GM21423 (cell line): ENCODE data around the gene CST9.

Source experiments
- ATAC-seq: cut with Tn5 transposase; IDR thresholded peaks from one replicate; pipeline ENCODE4 v1.9.1; 2021; ENCODE audit warnings: mild to moderate bottlenecking, moderate library complexity; ENCODE audit not compliant: unreplicated experiment

Gene CST9, protein sequence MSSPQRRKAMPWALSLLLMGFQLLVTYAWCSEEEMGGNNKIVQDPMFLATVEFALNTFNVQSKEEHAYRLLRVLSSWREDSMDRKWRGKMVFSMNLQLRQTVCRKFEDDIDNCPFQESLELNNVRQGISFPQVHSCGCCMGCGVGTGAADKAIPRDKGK

DNA sequence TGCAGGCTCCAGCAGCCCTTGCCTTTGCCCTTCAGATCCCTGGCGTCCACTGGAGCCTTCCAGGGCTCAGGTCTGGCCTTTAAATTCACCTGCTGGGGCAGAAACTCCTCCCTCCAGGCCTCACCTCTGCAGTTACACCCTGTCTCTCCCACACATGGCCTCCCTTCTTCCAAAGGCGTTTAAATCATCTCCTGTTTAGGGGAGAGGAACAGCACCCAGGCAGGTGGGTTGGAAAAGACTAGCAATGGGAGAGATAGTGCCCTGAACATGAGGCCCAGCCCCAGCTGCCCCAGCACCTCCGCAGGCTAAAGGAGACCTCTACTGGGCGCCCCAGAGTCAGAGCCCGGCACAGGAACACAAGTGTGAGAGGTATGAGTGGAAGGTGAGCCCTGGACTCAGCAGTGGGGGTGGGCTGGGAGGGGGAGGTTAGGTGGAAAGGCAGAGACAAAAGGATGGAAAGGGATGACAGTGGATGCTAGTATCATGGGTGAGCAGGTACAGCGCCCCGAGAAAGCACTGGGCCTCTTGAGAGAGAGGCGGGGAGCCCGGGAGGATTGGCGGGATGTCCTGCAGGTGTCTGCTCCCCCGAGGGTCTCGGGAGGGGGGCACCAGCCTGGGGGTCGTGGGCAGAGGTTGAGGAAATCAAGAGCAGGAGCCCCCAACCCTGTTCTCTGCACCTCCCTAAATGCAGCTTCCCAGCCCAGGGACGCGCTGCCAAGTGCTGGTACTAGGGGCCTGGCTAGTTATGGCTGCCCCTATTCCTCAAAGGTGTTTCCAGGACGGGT lies at the start of gene CST9:
TSS of gene CST9 (minus strand) at position 51 of the 785 bp plus-strand sequence. CDS start 53 bp downstream, outside the sequence.
- ATAC-seq: no peak

DNA sequence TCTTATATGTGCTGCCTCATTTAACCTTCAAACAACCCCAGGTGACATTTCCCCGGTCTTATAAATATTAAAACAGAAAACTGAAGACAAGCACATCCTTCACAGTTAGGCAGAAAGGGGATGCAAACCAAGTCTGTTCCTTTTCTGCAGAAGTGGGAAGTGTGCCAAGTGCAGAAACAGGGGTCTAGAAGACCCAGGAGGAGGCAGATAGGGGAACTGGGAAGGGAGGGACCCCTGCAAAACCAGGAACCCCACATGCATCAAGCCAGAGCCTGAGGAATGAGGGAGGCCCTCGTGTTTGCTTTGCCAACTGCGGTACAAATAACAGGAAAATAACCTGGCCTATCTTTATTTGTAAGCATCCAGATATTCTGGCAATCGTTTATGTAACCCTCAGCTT lies 49.0 kb upstream of the CST9 start:
- no peak for ATAC-seq

DNA sequence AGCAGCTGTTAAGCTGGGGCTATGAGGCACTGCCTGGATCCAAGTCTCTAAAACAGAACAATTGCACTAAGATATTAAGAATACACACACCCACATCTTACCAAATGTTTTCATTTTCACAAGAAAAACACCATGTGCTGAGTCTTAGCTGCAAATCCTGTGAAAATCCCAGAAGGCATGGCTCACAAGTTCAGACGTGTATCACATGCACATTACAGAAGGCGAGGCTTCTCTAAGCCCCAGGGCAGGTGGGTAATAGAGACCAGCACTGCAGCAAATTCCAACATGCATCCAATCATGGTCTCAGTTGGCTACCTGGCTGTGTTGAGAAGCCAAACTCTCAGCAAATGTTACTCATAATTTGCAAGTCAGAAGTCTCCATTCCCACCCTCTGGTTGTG lies 48.3 kb upstream of the CST9 start:
- ATAC-seq: no peak

DNA sequence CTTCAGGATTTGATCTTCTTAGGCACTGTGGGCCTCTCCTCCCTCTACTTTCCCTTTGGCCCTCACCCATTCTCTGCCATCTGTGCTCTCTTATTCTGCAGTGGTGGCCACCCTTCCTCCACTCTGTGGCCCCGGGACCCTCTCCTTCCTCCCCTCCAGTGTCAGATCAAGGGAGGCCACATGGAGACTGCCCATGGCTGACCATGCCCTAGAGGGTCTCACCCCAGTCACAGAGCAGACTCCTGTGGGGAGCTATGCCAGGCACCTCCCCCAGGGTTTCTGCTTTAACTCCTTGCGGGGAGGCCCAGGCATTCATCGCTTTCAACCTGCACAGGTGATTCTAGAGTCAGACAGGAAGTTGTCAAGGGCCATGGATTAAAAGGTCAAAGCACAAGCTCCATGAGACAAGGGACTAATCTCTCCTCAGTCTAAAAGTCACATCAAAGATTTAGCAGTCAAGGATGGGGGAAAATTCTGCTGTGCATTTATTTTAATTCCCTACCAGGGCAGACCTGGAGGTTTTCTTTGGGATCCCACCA lies 47.8 kb upstream of the CST9 start:
- ATAC-seq: no peak

DNA sequence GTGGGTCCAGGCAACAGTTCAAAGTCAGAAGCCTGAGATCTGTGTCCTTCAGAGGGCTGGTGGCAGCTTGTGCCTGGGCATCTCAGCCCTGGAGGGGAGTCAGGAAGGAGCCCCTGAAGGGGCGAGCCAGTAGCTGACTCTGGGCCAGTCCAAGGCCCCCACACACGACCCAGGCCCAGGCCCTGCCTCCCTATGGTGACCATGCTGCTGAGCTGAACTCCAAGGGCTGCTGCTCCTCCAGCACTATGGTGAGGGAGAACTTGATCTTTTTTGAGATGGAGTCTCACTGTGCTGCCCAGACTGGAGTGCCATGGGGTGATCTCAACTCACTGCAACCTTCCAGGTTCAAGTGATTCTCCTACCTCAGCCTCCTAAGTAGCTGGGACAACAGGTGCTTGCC lies 47.2 kb upstream of the CST9 start:
- no peak for ATAC-seq

DNA sequence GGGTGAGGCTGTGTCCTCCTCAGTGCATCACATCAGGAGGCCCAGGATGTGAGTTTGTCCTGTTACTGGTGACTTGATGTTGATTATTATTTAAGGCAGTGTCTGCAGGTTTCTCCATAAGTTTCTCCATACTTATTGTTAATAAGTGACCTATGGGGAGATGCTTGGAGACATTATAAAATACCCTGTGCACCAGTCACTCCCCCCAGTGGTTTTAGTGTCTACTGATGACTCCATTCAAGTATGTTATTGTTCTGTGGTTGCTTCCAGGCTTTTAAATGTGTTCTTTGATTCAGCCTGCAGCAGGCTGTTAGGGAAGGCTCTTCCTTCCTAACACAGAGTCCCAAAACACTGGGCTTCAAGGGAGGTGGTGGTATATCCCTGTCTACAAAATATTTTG lies 46.7 kb upstream of the CST9 start:
- no peak for ATAC-seq

DNA sequence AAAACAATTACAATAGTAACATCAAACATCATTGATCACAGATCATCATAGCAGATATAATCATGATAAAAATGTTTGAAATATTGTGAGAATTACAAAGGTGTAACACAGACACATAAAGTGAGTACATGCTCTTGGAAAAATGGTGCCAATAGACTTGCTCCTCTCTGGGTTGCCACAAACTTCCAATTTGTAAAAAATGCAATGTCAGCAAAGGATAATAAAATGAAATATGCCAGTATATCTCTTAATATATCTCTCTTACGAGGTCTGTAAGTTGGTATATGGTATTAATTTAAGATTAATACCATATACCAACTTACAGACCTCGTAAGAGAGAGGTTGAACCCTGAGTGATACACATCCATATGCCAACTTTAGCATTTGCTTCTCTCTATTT lies 45.4 kb upstream of the CST9 start:
- no peak for ATAC-seq

DNA sequence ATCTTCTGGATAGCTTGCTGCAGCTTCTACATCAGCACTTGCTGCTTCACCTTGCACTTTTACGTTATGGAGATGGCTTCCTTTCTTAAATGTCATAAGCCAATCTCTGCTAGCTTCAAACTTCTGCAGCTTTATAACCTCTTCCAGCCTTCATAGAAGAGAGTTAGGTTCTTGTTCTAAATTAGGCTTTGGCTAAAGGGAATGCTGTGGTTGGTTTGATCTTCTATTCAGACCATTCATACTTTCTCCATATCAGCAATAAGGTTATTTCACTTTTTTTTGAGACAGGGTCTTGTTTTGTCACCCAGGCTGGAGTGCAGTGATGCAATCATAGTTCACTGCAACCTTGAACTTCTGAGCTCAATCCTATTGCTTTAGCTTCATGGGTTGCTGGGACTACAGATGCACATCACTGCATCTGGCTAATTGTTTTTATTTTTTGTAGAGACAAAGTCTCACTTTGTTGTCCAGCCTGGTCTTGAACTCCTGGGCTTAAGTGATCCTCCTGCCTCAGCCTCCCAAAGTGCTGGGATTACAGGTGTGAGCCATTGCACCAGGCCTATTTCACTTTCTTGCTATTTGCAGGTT lies 44.2 kb upstream of the CST9 start:
- ATAC-seq: no peak

DNA sequence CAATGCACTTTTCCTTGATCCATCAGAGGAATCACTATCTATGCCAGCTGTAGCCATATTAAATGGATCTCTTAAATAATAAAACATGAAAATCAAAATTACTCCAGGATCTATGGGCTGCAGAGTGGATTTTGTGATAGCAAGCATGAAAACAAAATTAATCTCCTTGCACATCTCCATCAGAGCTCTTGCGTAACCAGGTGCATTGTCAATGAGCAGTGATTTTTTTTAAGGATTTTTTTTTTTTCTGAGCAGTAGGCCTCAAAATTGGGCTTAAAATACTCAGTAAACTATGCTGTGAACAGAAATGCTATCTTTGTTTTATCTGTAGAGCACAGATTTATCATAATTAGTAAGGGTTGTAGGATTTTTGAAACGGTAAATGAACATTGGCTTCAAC lies 43.5 kb upstream of the CST9 start:
- ATAC-seq: no peak

DNA sequence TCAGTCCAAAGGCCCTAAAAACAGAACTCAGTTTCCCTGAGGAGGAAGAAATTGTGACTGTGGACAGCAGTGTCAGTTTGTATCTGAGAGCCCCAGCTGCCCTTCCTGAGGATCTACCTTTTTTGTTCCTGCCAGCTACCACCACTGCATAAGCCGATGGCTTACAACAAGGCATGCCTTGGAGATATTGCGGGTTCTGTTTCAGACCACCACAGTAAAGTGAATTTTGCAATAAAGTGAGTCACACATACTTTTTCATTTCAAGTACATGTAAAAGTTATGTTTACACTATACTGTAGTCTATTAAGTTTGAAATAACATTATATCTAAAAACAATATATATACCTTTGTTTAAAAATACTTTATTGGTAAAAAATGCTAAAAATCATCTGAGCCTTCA lies 41.6 kb upstream of the CST9 start:
- no peak for ATAC-seq

DNA sequence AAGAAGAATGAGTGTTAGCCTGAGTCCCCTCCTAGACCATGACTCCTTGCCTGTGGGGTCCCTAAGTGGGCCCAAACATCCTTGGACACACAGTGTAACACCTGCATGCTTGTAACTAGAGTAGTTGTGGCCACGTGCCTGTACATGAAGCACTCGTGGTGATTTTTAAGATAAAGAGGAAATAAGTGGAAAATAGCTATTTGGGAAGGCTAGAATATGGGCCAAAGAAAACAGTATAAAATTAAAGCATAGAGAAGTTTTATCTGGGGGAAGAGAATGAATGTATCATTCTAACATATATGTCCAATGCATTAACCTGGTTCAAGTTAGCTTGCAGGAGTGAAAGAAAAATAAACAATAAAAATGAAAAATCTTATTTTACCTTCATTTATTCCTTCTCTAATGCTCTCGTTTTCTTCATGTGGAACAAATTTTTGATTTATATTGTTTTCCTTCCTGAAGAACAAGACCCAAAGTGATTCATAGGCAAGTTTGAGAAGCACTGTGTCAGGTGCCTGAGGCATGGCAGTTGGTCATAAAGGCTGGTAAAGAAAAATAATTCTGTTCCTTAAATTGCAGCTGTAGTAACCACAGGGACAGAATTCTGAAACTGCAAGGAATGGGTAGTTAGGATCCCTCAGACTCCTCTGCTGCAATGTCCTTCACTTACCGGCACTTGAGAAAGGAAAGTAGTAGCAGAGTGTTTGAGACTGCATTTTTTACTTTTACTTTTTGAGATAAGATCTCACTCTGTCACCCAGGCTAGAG lies 40.6 kb upstream of the CST9 start:
- ATAC-seq: no peak

DNA sequence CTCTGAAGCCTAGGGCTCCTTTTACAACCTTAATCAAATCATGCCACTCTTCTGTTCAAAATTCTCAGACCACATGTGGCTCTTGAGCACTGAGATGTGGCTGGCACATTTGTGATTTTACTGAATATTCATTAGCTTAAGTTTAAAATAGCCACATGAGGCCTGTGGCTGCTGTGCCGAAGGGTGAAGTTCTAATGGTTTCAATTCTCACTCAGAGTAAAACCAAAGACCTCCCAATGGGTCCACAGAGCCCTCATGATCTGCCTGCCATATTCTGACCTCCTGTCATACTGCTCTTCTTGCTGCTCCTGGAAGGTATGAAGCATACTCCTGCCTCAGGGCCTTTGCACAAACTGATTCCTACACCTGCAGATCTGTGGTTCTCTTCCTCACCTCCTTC lies 39.9 kb upstream of the CST9 start:
- ATAC-seq: no peak

DNA sequence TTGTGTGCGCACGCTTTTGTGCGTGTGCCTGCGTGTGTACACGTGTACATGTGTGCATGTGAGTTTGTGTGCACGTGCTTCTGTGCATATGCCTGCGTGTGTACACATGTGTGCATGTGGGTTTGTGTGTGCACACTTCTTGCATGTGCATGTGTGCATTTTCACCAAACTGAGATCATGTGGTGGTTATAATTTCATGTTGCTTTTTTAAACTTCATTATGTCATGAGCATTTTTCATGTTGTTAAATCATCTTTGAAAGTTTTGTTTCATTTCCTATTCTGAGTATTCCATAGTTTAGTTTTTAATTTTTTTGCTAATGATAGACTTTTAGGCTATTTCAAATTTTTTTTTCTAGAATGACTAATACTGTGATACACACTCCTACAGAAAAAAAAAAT lies 38.4 kb upstream of the CST9 start:
- ATAC-seq: no peak

DNA sequence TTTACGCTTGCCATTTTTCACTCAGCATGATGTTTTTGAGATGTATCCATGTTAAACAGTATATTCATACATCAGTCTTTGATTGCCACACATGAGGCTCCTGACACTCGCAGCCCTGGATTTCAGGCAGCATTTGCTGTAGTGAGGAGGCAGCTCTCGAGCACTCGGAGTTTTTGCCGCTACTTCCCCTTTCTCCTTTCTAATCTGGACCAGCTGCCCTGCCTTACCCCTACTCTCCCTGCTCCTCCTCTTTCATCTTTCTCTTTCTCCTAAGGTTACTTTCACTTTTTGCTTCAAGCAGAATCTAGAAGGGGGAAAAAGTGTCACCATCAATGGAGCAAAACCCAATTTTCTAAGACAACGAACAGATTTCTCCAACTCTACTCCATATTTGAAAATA lies 37.9 kb upstream of the CST9 start:
- no peak for ATAC-seq

DNA sequence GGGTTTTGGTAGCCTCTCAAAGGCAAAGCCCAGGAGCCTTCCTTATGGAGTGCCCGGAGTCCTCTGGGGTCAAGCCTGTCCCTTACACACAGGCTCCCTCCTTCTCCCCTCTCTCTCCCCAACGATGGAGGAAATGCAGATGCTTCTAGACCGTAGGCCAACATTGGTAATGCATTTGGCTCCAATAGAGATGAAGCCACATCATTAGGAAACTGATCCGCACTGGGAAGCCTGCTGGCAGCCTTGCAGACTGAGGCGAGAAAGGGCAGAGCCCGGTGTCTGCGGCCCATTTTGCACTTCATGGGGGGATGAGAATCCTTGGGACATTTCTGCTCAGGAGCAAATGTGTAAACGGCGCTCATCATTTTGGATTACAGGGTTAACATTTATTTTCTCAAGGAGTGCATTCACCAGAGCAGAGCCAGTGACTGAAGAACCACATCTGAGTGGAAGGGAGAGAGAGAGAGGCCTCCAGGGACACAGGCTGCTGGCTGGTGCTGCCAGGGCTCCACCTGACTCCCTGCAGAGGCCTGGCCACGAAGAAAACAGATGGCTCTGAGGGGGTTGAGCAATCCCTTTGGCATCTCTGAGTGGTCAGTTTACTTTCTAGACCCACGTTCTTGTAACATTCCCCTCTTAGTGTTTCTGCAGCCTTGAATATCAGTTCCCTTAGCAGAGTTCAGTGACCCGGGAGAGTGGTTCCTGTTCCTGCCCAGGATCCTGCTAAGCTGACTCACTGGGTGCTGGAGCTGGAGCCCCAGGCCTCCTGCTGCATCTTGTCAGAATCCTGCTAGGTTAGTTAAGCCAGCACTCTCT lies 36.4 kb upstream of the CST9 start:
- ATAC-seq: no peak

DNA sequence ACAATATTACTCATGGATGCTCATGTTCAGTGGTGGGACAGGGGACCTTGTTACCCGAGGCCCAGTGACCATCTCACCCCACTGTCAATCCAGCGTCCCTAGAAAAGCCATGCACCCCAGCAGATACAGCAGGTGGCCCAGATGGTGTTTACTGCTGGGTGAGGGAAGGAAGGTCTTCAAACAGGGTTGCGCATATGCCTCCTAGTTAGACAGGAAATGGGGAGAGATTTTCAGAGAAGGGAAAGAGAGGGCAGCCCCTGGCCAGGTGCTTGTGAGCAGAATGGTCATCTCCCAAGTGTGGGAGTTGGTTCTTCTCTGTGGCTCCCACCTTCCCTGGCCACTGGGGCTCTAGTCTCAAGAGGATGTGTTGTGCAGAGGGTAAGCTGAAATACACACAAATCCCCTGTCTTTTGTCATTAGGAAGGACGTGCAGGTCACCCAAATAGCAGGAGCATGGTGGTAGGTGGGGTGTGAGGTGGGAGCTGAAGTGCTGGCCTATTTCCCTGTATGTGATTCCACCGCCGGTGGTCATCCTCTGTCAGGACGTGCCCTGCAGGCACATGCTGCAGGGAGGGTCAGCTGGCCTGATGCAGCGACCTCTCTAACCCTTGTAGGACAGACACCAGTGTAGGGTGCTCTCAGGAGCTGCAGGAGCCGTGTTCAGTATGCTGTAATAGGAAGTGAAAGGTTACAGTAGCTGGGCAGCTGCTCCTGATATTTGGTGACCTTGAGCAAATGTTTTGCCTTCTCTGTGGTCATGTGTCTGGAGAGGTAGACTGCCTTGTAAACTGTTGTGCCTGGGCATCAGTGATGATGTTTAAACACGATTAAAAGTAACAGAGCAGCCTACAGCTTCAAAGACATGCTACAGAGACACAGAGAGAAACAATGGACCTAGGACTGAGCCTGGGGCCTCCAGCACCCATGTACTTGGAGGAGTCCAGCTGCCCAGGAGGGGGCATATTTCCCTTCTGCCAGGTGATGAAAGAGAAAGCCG lies 35.3 kb upstream of the CST9 start:
- ATAC-seq: no peak

DNA sequence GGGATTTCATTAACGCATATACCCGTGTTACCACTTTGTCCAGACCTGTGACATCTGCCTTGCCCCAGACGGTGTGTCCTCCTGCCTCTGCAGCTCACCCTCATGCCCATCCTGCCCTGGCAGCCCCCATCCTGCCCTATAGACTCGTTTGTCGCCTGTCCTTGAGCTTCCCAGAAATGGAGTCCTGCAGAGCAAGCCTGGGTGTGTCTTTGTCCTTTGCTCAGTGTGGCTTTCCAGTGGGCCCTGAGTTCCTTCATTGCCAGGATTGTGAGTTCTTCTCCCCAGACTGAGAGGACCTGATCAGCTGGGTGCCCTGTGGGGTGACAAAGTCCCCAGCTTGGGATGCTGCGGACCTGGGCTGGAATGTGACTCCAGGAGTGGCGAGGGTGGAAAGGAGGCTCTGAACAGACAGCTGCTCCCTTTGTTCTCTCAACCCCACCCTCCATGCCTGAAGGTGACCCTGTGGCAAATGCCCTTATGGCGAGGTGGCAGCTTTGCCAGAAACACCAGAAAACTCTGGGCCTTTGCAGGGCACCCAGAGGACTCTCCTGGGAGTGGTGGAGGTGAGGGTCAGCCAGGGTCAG lies 34.4 kb upstream of the CST9 start:
- ATAC-seq: no peak

DNA sequence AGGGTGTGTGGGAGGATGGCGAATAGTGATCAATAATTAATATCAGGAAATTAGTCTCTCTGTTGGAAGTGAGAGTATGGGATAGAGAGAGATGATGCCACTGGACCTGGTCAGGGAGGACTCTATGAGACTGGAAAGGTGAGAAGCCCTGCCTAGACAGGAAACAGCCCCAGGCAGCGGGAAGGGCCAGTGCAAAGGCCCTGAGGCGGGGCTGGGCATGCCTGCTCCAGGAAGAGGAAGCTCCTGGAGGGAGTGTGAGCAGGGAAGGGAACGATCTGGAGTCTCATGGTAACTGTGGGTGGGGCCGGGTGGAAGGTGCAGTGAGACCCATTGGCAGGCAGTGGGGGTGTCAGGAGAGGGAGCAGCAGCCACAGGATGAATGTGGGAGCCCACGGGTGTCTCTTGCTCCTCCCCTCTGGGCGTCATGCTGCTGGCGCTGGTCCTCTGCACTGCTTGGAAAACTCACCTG lies 33.8 kb upstream of the CST9 start:
- ATAC-seq: no peak

DNA sequence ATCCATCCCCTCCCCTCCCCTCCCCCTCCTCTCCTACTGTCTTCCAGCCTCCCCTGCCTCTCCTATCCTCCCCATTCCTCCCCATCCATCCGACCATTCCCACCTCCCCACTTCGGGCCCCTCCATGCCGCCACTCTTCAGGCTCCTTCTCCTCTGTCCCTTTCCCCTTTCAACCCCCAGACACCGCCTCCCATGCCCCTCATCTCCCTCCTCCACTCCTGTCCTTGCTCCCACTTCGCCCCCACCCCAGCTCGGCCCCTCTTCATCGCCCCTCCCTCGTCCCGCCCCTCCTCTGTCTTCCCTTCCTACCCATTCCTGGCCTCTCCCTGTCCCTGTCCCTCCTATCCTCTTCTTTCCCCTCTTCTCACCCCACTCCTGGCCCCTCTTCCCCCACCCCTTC lies 32.6 kb upstream of the CST9 start:
- no peak for ATAC-seq
